Measurements from ENCODE around the gene GABPB1. TPM values are rescaled to one million over a fixed set of nuclear protein-coding genes. Genes with fewer than 3 reads are reported as not detected.

The GABPB1 gene
- total RNA-seq, 1 donor from 2014 or later, result 77.7 TPM

- no peak for DNase-seq (ENCODE audit: low spot score)
- Histone ChIP-seq H3K27me3 (no peaks in the 10 kb centered on the region), H3K4me2 (no peak overlapping the region), H3K9me3 (ENCODE audit: low read depth) (no peaks in the 10 kb centered on the region), H3K4me1 (no peaks in the 10 kb centered on the region), H3K4me3 (no peak overlapping the region), H2AFZ (replicated peaks) (no peak overlapping the region), H3K79me2 (ENCODE audit: low read depth) (peaks cover 26% of the 10 kb centered on the region), H3K36me3 (no peaks in the 10 kb centered on the region), H3F3A (ENCODE audit: low read depth) (no peaks in the 10 kb centered on the region), H3K9ac (no peak overlapping the region), H3K27ac (no peak overlapping the region), H4K20me1 (ENCODE audit: low read depth) (no peaks in the 10 kb centered on the region)
- no peak overlapping the region for H3K4me3 Mint-ChIP-seq
- TF ChIP-seq EZH2 (IDR thresholded peaks at IDR 0.05) (no peak), EZH2phosphoT487 (IDR thresholded peaks at IDR 0.05) (no peak)
- no peaks in the 10 kb centered on the region for H3K4me1 Mint-ChIP-seq
- peaks cover 4% of the 10 kb centered on the region for H3K36me3 Mint-ChIP-seq
- no peaks in the 10 kb centered on the region for H3K27me3 Mint-ChIP-seq (ENCODE audit: insufficient read depth, low read depth)
- no peaks in the 10 kb centered on the region for H3K9me3 Mint-ChIP-seq
- no peak overlapping the region for H3K27ac Mint-ChIP-seq
Observed at GRCh38 chr15:50330921-50331320, 24.1 kb downstream of the GABPB1 start.

GRCh38 chr15:50328116-50328515 lies 26.9 kb downstream of the GABPB1 start:
- H3F3A ChIP-seq (ENCODE audit: low read depth), result no peaks in the 10 kb centered on the region
- peaks cover 4% of the 10 kb centered on the region for H3K36me3 Mint-ChIP-seq
- H3K36me3 ChIP-seq, result no peaks in the 10 kb centered on the region
- no peaks in the 10 kb centered on the region for H3K9me3 ChIP-seq (ENCODE audit: low read depth)
- H3K9ac ChIP-seq, result no peak overlapping the region
- H3K4me1 Mint-ChIP-seq, result no peaks in the 10 kb centered on the region
- no peaks in the 10 kb centered on the region for H3K27me3 ChIP-seq
- H3K27ac Mint-ChIP-seq, result no peak overlapping the region
- H4K20me1 ChIP-seq (ENCODE audit: low read depth), result no peaks in the 10 kb centered on the region
- DNase-seq (ENCODE audit: low spot score), result no peak
- no peak overlapping the region for H3K4me3 Mint-ChIP-seq
- H3K27me3 Mint-ChIP-seq (ENCODE audit: insufficient read depth, low read depth), result peaks cover 2% of the 10 kb centered on the region
- H3K27ac ChIP-seq, result no peak overlapping the region
- H2AFZ ChIP-seq (replicated peaks), result no peak overlapping the region
- TF ChIP-seq EZH2phosphoT487 (IDR thresholded peaks at IDR 0.05) (no peak), EZH2 (IDR thresholded peaks at IDR 0.05) (no peak), CTCF (IDR thresholded peaks at IDR 0.05) (no peak)
- no peaks in the 10 kb centered on the region for H3K4me1 ChIP-seq
- peaks cover 18% of the 10 kb centered on the region for H3K79me2 ChIP-seq (ENCODE audit: low read depth)
- H3K9me3 Mint-ChIP-seq, result no peaks in the 10 kb centered on the region
- H3K4me2 ChIP-seq, result no peak overlapping the region
- H3K4me3 ChIP-seq, result no peak overlapping the region

- Histone ChIP-seq H3K27ac (no peak overlapping the region), H3K9me3 (ENCODE audit: low read depth) (no peaks in the 10 kb centered on the region), H2AFZ (replicated peaks) (no peak overlapping the region), H3K9ac (no peak overlapping the region), H4K20me1 (ENCODE audit: low read depth) (no peaks in the 10 kb centered on the region), H3F3A (ENCODE audit: low read depth) (no peaks in the 10 kb centered on the region), H3K4me1 (no peaks in the 10 kb centered on the region), H3K36me3 (no peaks in the 10 kb centered on the region), H3K4me2 (no peak overlapping the region), H3K79me2 (ENCODE audit: low read depth) (peaks cover 10% of the 10 kb centered on the region), H3K27me3 (no peaks in the 10 kb centered on the region), H3K4me3 (no peak overlapping the region)
- peaks cover 2% of the 10 kb centered on the region for H3K4me1 Mint-ChIP-seq
- TF ChIP-seq CTCF (IDR thresholded peaks at IDR 0.05) (no peak), EZH2phosphoT487 (IDR thresholded peaks at IDR 0.05) (no peak), EZH2 (IDR thresholded peaks at IDR 0.05) (no peak)
- H3K27ac Mint-ChIP-seq, result no peak overlapping the region
- H3K4me3 Mint-ChIP-seq, result no peak overlapping the region
- no peak for DNase-seq (ENCODE audit: low spot score)
- no peaks in the 10 kb centered on the region for H3K9me3 Mint-ChIP-seq
- peaks cover 2% of the 10 kb centered on the region for H3K27me3 Mint-ChIP-seq (ENCODE audit: insufficient read depth, low read depth)
- H3K36me3 Mint-ChIP-seq, result peaks cover 2% of the 10 kb centered on the region
Observed at GRCh38 chr15:50321680-50322210, 33.3 kb downstream of the GABPB1 start.

GRCh38 chr15:50320504-50320903 lies 34.5 kb downstream of the GABPB1 start:
- H3K36me3 ChIP-seq, result no peaks in the 10 kb centered on the region
- Mint-ChIP-seq H3K4me1 (peaks cover 2% of the 10 kb centered on the region), H3K4me3 (no peak overlapping the region), H3K27ac (no peak overlapping the region), H3K36me3 (peaks cover 2% of the 10 kb centered on the region), H3K9me3 (no peaks in the 10 kb centered on the region), H3K27me3 (ENCODE audit: insufficient read depth, low read depth) (no peaks in the 10 kb centered on the region)
- H3K4me2 ChIP-seq, result no peak overlapping the region
- H3K4me3 ChIP-seq, result no peak overlapping the region
- H3K9ac ChIP-seq, result no peak overlapping the region
- no peaks in the 10 kb centered on the region for H4K20me1 ChIP-seq (ENCODE audit: low read depth)
- H2AFZ ChIP-seq (replicated peaks), result no peak overlapping the region
- DNase-seq (ENCODE audit: low spot score), result no peak
- no peaks in the 10 kb centered on the region for H3K4me1 ChIP-seq
- H3K9me3 ChIP-seq (ENCODE audit: low read depth), result no peaks in the 10 kb centered on the region
- no peaks in the 10 kb centered on the region for H3F3A ChIP-seq (ENCODE audit: low read depth)
- H3K79me2 ChIP-seq (ENCODE audit: low read depth), result peaks cover 22% of the 10 kb centered on the region
- no peaks in the 10 kb centered on the region for H3K27me3 ChIP-seq
- no peak overlapping the region for H3K27ac ChIP-seq
- no peak for TF ChIP-seq EZH2 (IDR thresholded peaks at IDR 0.05)
- TF ChIP-seq EZH2phosphoT487 (IDR thresholded peaks at IDR 0.05), result no peak
- no peak for TF ChIP-seq CTCF (IDR thresholded peaks at IDR 0.05)
